Right lobe of liver (tissue), 6 donors: Measurements from ENCODE around the gene EML6. TPM values are rescaled to one million over a fixed set of nuclear protein-coding genes. Genes with fewer than 3 reads are reported as not detected.

Source experiments
- ATAC-seq, 4 donors: fragments of 200-7000 bp; cut with Tn5 transposase; one replicate each; pipeline ENCODE4 v1.9.1; 2020; ENCODE audit warnings: mild to moderate bottlenecking in 4 of 4, moderate library complexity in 4 of 4
- DNase-seq, 3 donors: peaks; one replicate each; pipeline ENCODE4 v3.0.0-alpha.2; 2020
- H3K27ac ChIP-seq, 3 donors: fragments of 200-600 bp; one replicate each; pipeline ENCODE4 v1.8.0; 2022
- H3K27me3 ChIP-seq, 2 donors: fragments of 200-600 bp; one replicate each; pipeline ENCODE4 v1.8.0; 2022
- H3K36me3 ChIP-seq, 4 donors: fragments of 200-600 bp; sonication (generic) in 1 of 4; one replicate each; pipeline versions ENCODE4 v1.5.1 to v1.8.0; 2017 to 2022; ENCODE audit warnings: control low read depth in 1 of 4
- H3K4me1 ChIP-seq, 4 donors: fragments of 200-600 bp; sonication (generic) in 1 of 4; one replicate each; pipeline versions ENCODE4 v1.5.1 to v1.8.0; 2017 to 2022; ENCODE audit warnings: control low read depth in 1 of 4
- H3K4me3 ChIP-seq, 3 donors: fragments of 200-600 bp; one replicate each; pipeline ENCODE4 v1.8.0; 2022
- H3K9me3 ChIP-seq, 4 donors: fragments of 200-600 bp; sonication (generic) in 1 of 4; one replicate each; pipeline versions ENCODE4 v1.5.1 to v1.8.0; 2017 to 2022; ENCODE audit warnings: control low read depth in 1 of 4
- CTCF ChIP-seq, 4 donors: fragments of 200-600 bp in 3 of 4; fragments of 450-650 bp in 1 of 4; IDR thresholded peaks; one replicate each; pipeline versions ENCODE4 v1.5.1 to v1.8.0; 2016 to 2022; ENCODE audit warnings: antibody characterized with exemption in 4 of 4, mild to moderate bottlenecking in 2 of 4
- POLR2A ChIP-seq: fragments of 450-650 bp; IDR thresholded peaks from one replicate; pipeline ENCODE4 v1.6.1; 2017; ENCODE audit warnings: antibody characterized with exemption, mild to moderate bottlenecking
- WGBS: methylation state at CpG from one replicate; pipeline ENCODE4 v1.1.6; 2018; ENCODE audit warnings: low coverage, low lambda C conversion rate; ENCODE audit not compliant: insufficient coverage; ENCODE audit errors: missing lambda C conversion rate; 5-methylcytosine and 5-hydroxymethylcytosine counted together
- intact Hi-C, 2 donors: fragments of 100-400 bp; cut with DNase I; formaldehyde crosslinking; loops; one replicate each; pipeline versions ENCODE4 v1.11.2 to v1.14.1; 2022
- total RNA-seq, 6 experiments: library from RNA; depleted of rRNA in 2 of 6; stranded (reverse); fragments of >200 nt in 2 of 6; fragmentation: NEBNext Ultra II Directional in 3 of 6; extraction: Animal tissue kit (Norgen Biotek cat#: 25700) in 3 of 6; gene quantifications; one replicate each; pipeline versions ENCODE4 v1.1.0 to v1.2.4, GENCODE V29; 2016 to 2023
- donor health status: DM: no; HTN: yes; CAD: no.
- donor health status: DM: no; HTN: no; CAD: no.
- donor health status: DM: no; HTN: no; CAD: no.
- donor health status: DM: no; HTN: yes; CAD: no.
- donor health status: DM: no; HTN: yes; CAD: no.

EML6 gene
- total RNA-seq, 6 experiments from 2014 or later = 0.82 to 2.5 (median 1.5) TPM

- WGBS = 21% methylated on average over 6 of the region's 6 CpGs
- DNase-seq = peak in 1 of 3 donors; percentile 76
- no peaks in the 10 kb centered on the region for H3K9me3 ChIP-seq
- no peak overlapping the region for H3K27ac ChIP-seq
- no peaks in the 10 kb centered on the region for H3K36me3 ChIP-seq
- intact Hi-C loops = loop anchor here in 1 of 2 donors (10.0 kb wide), 1 partner anchor 110 kb away; no protein-coding TSS in a partner anchor
- peak; percentile 68 to 87 (median 78) for ATAC-seq
- no peak for TF ChIP-seq POLR2A
- TF ChIP-seq CTCF (IDR thresholded peaks at IDR 0.05) = peak; percentile 67 to 85 (median 69)
- peaks cover 0 to 44% (median 8%) of the 10 kb centered on the region in 4 donors for H3K4me1 ChIP-seq
- H3K27me3 ChIP-seq = no peaks in the 10 kb centered on the region
- no peak overlapping the region for H3K4me3 ChIP-seq
Measured at GRCh38 chr2:55014962-55015939, 291.8 kb downstream of the EML6 start.

DNA sequence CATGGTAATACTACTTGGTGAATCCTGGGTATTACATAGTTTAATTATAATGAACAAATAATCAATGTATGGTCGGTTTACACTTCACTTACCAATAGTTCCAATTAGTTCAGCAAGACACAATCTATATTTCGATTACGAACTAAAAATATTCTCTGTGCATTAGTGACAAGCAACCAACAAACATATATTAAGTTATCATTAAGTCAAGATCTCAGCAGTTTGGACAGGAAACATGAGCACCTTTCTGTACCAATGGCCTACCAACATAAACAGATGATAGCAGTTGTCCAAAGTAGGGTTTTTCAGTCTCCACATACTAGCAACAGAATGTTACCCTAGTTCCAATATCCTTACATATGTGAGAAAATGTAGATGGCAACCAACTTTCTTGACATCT, 294.0 kb downstream of the EML6 start:
- ATAC-seq (no peak), DNase-seq (no peak)
- Histone ChIP-seq H3K4me1 (peaks cover 0 to 28% (median 6%) of the 10 kb centered on the region in 4 donors), H3K27ac (no peak overlapping the region), H3K4me3 (no peak overlapping the region), H3K36me3 (no peaks in the 10 kb centered on the region), H3K27me3 (no peaks in the 10 kb centered on the region), H3K9me3 (no peaks in the 10 kb centered on the region)
- no peak for TF ChIP-seq POLR2A
- no peak for TF ChIP-seq CTCF (IDR thresholded peaks at IDR 0.05)
- intact Hi-C loops = loop anchor here in 1 of 2 donors (10.0 kb wide), 1 partner anchor 113 kb away; no protein-coding TSS in a partner anchor
- 90% methylated on average over 3 of the region's 3 CpGs for WGBS

DNA sequence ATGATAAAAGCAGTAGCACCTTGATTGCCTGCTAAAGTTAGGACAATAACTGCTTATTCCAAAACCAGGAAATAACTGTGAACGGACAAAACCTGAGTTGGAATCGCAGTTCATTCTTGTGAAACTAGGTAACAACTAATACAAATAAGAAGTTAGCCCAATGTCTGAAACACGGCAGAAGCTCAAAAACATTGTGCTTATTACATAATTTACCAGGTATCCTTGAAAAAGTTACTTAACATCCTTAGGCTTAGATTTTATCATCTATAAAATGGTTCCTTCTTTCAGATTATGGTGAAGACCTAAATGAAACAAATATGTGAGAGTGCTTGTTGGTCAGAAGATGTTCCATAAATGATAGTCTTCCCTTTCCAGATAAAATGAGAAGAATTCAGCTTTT, 294.4 kb downstream of the EML6 start:
- Histone ChIP-seq H3K4me3 (no peak overlapping the region), H3K9me3 (no peaks in the 10 kb centered on the region), H3K27ac (no peak overlapping the region), H3K27me3 (no peaks in the 10 kb centered on the region), H3K36me3 (no peaks in the 10 kb centered on the region), H3K4me1 (peaks cover 0 to 24% (median 3%) of the 10 kb centered on the region in 4 donors)
- WGBS = 26% methylated on average over 3 of the region's 3 CpGs
- DNase-seq (no peak), ATAC-seq (no peak)
- no peak for TF ChIP-seq CTCF (IDR thresholded peaks at IDR 0.05)
- no peak for TF ChIP-seq POLR2A
- intact Hi-C loops = loop anchor here in 1 of 2 donors (10.0 kb wide), 1 partner anchor 113 kb away; no protein-coding TSS in a partner anchor

- no CpG with 5 or more reads among the region's 1 CpG for WGBS
- TF ChIP-seq CTCF (IDR thresholded peaks at IDR 0.05) (no peak), POLR2A (no peak)
- ATAC-seq (no peak), DNase-seq (no peak)
- intact Hi-C loops = loop anchor here in 1 of 2 donors (10.0 kb wide), 1 partner anchor 114 kb away; no protein-coding TSS in a partner anchor
- Histone ChIP-seq H3K4me3 (no peak overlapping the region), H3K4me1 (peaks cover 0 to 16% (median under 1%) of the 10 kb centered on the region in 4 donors), H3K27me3 (no peaks in the 10 kb centered on the region), H3K36me3 (no peaks in the 10 kb centered on the region), H3K27ac (no peak overlapping the region), H3K9me3 (no peaks in the 10 kb centered on the region)
Measured at GRCh38 chr2:55018619-55019018, 295.2 kb downstream of the EML6 start.
